Memory B cell (primary cell): ENCODE results near the gene DRG2.
A peak's percentile ranks its signal among the peaks of the same experiment; 100 is the strongest.

ENCODE experiments used
- ATAC-seq: fragments of 150-1000 bp; cut with Tn5 transposase; 2 replicates; pipeline ENCODE4 v1.10.0; 2021; ENCODE audit warnings: low read depth, mild to moderate bottlenecking, moderate library complexity
- DNase-seq, 2 donors: peaks; one replicate each; pipeline ENCODE4 v3.0.0; 2022; ENCODE audit warnings: low spot score in 2 of 2
- H3K27ac Mint-ChIP-seq: one replicate; pipeline ENCODE4 v1.8.0; 2022; ENCODE audit warnings: mild to moderate bottlenecking, moderate library complexity, mixed read lengths
- H3K27me3 Mint-ChIP-seq: one replicate; pipeline ENCODE4 v1.8.0; 2022; ENCODE audit warnings: mixed read lengths
- H3K36me3 Mint-ChIP-seq: one replicate; pipeline ENCODE4 v1.8.0; 2022; ENCODE audit warnings: mild to moderate bottlenecking, mixed read lengths
- H3K4me1 Mint-ChIP-seq: one replicate; pipeline ENCODE4 v1.8.0; 2022; ENCODE audit warnings: mixed read lengths
- H3K4me3 Mint-ChIP-seq: one replicate; pipeline ENCODE4 v1.8.0; 2022; ENCODE audit warnings: mild to moderate bottlenecking, moderate library complexity, mixed read lengths
- H3K9me3 Mint-ChIP-seq: one replicate; pipeline ENCODE4 v1.8.0; 2022; ENCODE audit warnings: mixed read lengths

The DRG2 gene

GRCh38 chr17:18100616-18101015 is 12.9 kb downstream of the DRG2 start:
- Mint-ChIP-seq H3K4me1 (peaks cover 16% of the 10 kb centered on the region), H3K9me3 (no peaks in the 10 kb centered on the region)

GRCh38 chr17:18101828-18102227 is 14.1 kb downstream of the DRG2 start:
- no peak overlapping the region for H3K4me3 Mint-ChIP-seq
- no peak for DNase-seq
- peaks cover 14% of the 10 kb centered on the region for H3K4me1 Mint-ChIP-seq
- H3K27ac Mint-ChIP-seq = no peak overlapping the region
- peaks cover 3% of the 10 kb centered on the region for H3K36me3 Mint-ChIP-seq
- no peaks in the 10 kb centered on the region for H3K9me3 Mint-ChIP-seq
- ATAC-seq = no peak
- no peaks in the 10 kb centered on the region for H3K27me3 Mint-ChIP-seq

More at GRCh38 chr17:18100616-18101015, 12.9 kb downstream of the DRG2 start:
- no peak for DNase-seq
- H3K27me3 Mint-ChIP-seq = no peaks in the 10 kb centered on the region
- H3K27ac Mint-ChIP-seq = no peak overlapping the region
- H3K36me3 Mint-ChIP-seq = peaks cover 9% of the 10 kb centered on the region
- no peak for ATAC-seq
- no peak overlapping the region for H3K4me3 Mint-ChIP-seq

- peaks cover 15% of the 10 kb centered on the region for H3K4me1 Mint-ChIP-seq
- DNase-seq = peak in 1 of 2 donors; percentile 21
- H3K9me3 Mint-ChIP-seq = no peaks in the 10 kb centered on the region
- H3K4me3 Mint-ChIP-seq = no peak overlapping the region
- peak overlapping the region; percentile 78 for H3K27ac Mint-ChIP-seq
- peak; percentile 95 for ATAC-seq
- H3K36me3 Mint-ChIP-seq = peaks cover 7% of the 10 kb centered on the region
- H3K27me3 Mint-ChIP-seq = no peaks in the 10 kb centered on the region
Measured at GRCh38 chr17:18102640-18103039, 14.9 kb downstream of the DRG2 start.

GRCh38 chr17:18105027-18105426 is 17.3 kb downstream of the DRG2 start:
- H3K9me3 Mint-ChIP-seq = no peaks in the 10 kb centered on the region
- no peak overlapping the region for H3K27ac Mint-ChIP-seq
- ATAC-seq (no peak), DNase-seq (no peak)
- no peak overlapping the region for H3K4me3 Mint-ChIP-seq
- H3K36me3 Mint-ChIP-seq = peaks cover 5% of the 10 kb centered on the region
- H3K4me1 Mint-ChIP-seq = peaks cover 15% of the 10 kb centered on the region
- no peaks in the 10 kb centered on the region for H3K27me3 Mint-ChIP-seq

- ATAC-seq = no peak
- no peak overlapping the region for H3K4me3 Mint-ChIP-seq
- no peaks in the 10 kb centered on the region for H3K9me3 Mint-ChIP-seq
- no peak for DNase-seq
- peaks cover 15% of the 10 kb centered on the region for H3K4me1 Mint-ChIP-seq
- peak overlapping the region; percentile 11 for H3K27ac Mint-ChIP-seq
- no peaks in the 10 kb centered on the region for H3K27me3 Mint-ChIP-seq
- peaks cover 5% of the 10 kb centered on the region for H3K36me3 Mint-ChIP-seq
Measured at GRCh38 chr17:18105595-18105994, 17.8 kb downstream of the DRG2 start.

GRCh38 chr17:18106211-18106610 is 18.5 kb downstream of the DRG2 start:
- H3K27me3 Mint-ChIP-seq = no peaks in the 10 kb centered on the region
- DNase-seq = no peak
- no peak overlapping the region for H3K4me3 Mint-ChIP-seq
- H3K27ac Mint-ChIP-seq = peak overlapping the region; percentile 11
- no peaks in the 10 kb centered on the region for H3K9me3 Mint-ChIP-seq
- no peak for ATAC-seq
- H3K4me1 Mint-ChIP-seq = peaks cover 15% of the 10 kb centered on the region
- H3K36me3 Mint-ChIP-seq = peaks cover 5% of the 10 kb centered on the region

GRCh38 chr17:18107061-18107790 is 19.5 kb downstream of the DRG2 start:
- Mint-ChIP-seq H3K27ac (no peak overlapping the region), H3K4me3 (no peak overlapping the region), H3K36me3 (peaks cover 5% of the 10 kb centered on the region), H3K4me1 (peaks cover 15% of the 10 kb centered on the region), H3K27me3 (no peaks in the 10 kb centered on the region), H3K9me3 (no peaks in the 10 kb centered on the region)
- DNase-seq = no peak
- ATAC-seq = no peak

- Mint-ChIP-seq H3K4me3 (no peak overlapping the region), H3K36me3 (peaks cover 5% of the 10 kb centered on the region), H3K4me1 (peaks cover 10% of the 10 kb centered on the region), H3K27ac (no peak overlapping the region), H3K27me3 (no peaks in the 10 kb centered on the region), H3K9me3 (no peaks in the 10 kb centered on the region)
- DNase-seq (no peak), ATAC-seq (no peak)
Measured at GRCh38 chr17:18107971-18108370, 20.2 kb downstream of the DRG2 start.

GRCh38 chr17:18108401-18109312 is 20.9 kb downstream of the DRG2 start, which contains the start of gene MYO15A:
MYO15A (plus strand) TSS chr17:18108756; CDS start chr17:18118801, 10,045 bp downstream.
- no peak within 1 kb of the TSS for H3K27ac Mint-ChIP-seq
- no peak for ATAC-seq

GRCh38 chr17:18109935-18110485 is 22.3 kb downstream of the DRG2 start:
- no peak overlapping the region for H3K27ac Mint-ChIP-seq
- H3K4me1 Mint-ChIP-seq = peaks cover 2% of the 10 kb centered on the region
- ATAC-seq (no peak), DNase-seq (no peak)
- no peaks in the 10 kb centered on the region for H3K9me3 Mint-ChIP-seq
- peaks cover 5% of the 10 kb centered on the region for H3K36me3 Mint-ChIP-seq
- peaks cover 3% of the 10 kb centered on the region for H3K27me3 Mint-ChIP-seq
- H3K4me3 Mint-ChIP-seq = no peak overlapping the region

More at GRCh38 chr17:18108401-18109312, 20.9 kb downstream of the DRG2 start, which contains the start of gene MYO15A:
- Mint-ChIP-seq H3K36me3 (peaks cover 5% of the 10 kb centered on the region), H3K4me3 (no peak within 1 kb of the TSS), H3K9me3 (no peaks in the 10 kb centered on the region), H3K4me1 (peaks cover 5% of the 10 kb centered on the region), H3K27me3 (peaks cover under 1% of the 10 kb centered on the region)
- DNase-seq = no peak

- Mint-ChIP-seq H3K9me3 (no peaks in the 10 kb centered on the region), H3K4me3 (no peak overlapping the region), H3K36me3 (peaks cover 5% of the 10 kb centered on the region), H3K27ac (no peak overlapping the region), H3K4me1 (peaks cover 3% of the 10 kb centered on the region), H3K27me3 (peaks cover 4% of the 10 kb centered on the region)
- ATAC-seq = no peak
- no peak for DNase-seq
Measured at GRCh38 chr17:18110636-18111145, 22.9 kb downstream of the DRG2 start.

GRCh38 chr17:18111330-18111971 is 23.7 kb downstream of the DRG2 start:
- Mint-ChIP-seq H3K9me3 (no peaks in the 10 kb centered on the region), H3K36me3 (peaks cover 3% of the 10 kb centered on the region), H3K27me3 (peaks cover 5% of the 10 kb centered on the region), H3K4me3 (no peak overlapping the region), H3K27ac (no peak overlapping the region), H3K4me1 (peaks cover 5% of the 10 kb centered on the region)
- no peak for DNase-seq
- ATAC-seq = no peak

GRCh38 chr17:18115517-18115916 is 27.8 kb downstream of the DRG2 start:
- ATAC-seq (no peak), DNase-seq (no peak)
- no peak overlapping the region for H3K27ac Mint-ChIP-seq
- no peak overlapping the region for H3K4me3 Mint-ChIP-seq
- peaks cover 3% of the 10 kb centered on the region for H3K9me3 Mint-ChIP-seq
- H3K27me3 Mint-ChIP-seq = peaks cover 5% of the 10 kb centered on the region
- H3K36me3 Mint-ChIP-seq = no peaks in the 10 kb centered on the region
- H3K4me1 Mint-ChIP-seq = peaks cover 3% of the 10 kb centered on the region
